Superior temporal gyrus (tissue), 1 donor: Measurements from ENCODE around the gene EVI5L.
"Not testable (repeated sequence)": the region's sequence is repeated elsewhere in the genome, so short reads cannot be mapped to it uniquely, and the experiment has no call there.

ENCODE experiments used
- DNase-seq: peaks from one replicate; pipeline ENCODE4 v3.0.0-alpha.2; 2016; ENCODE audit errors: extremely low spot score

The EVI5L gene

GRCh38 chr19:7871437-7872305 is 41.7 kb downstream of the EVI5L start:
- DNase-seq = peak; percentile 59

DNA sequence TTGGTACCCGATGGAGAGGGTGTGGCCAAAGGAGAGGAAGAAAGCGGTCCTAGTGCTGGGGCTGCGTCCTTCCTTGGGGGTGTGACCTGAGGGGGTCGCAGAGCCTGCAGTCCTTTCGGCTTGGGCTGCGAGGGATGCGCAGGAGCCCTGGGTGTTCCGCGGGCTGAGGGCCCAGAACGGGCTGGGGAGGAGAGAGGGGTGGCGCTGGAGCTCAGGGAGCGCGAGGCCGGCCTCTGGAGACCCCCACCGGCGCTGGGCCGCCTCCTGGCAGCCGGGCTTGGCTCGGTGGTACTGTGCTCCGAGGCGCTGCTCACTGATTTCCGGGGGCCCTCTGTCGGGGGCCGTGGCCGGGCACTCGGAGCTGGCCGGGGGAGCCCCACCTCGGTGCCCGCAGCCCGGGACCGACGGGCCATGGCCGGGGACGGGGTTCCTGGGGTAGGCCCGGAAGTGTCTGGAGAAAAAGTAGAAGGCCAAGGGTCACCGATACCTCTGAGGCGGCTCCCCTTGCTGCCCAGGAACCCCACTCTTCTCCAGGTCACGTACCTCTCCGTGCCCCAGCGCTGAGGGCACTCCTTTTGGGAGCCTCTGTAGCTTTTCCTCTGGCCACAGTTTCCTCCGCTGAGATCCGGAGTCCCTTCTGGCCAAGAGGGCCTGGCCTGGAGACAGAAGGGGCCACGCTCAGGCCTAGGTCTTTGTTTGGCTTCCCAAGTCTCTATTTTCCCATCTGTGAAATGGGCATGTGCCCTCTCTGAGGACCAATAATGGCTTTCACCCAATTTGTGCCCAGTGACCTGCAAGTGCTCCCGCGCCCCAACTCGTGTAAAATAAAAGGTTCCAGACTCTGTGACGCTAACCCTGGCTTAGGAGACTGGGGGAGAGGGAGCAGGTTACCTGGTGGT is 42.5 kb downstream of the EVI5L start:
- DNase-seq = no peak

GRCh38 chr19:7873304-7874075 is 43.5 kb downstream of the EVI5L start:
- DNase-seq = no peak

- peak; percentile 54 for DNase-seq
These were observed 44.3 kb downstream of the EVI5L start, which contains the start of gene PRR36 for GRCh38 chr19:7874076-7874896. TSS of gene PRR36 (minus strand) at chr19:7874390. CDS start at chr19:7873689, 701 bp downstream.

GRCh38 chr19:7874897-7875273 is 44.9 kb downstream of the EVI5L start:
- no peak for DNase-seq

DNA sequence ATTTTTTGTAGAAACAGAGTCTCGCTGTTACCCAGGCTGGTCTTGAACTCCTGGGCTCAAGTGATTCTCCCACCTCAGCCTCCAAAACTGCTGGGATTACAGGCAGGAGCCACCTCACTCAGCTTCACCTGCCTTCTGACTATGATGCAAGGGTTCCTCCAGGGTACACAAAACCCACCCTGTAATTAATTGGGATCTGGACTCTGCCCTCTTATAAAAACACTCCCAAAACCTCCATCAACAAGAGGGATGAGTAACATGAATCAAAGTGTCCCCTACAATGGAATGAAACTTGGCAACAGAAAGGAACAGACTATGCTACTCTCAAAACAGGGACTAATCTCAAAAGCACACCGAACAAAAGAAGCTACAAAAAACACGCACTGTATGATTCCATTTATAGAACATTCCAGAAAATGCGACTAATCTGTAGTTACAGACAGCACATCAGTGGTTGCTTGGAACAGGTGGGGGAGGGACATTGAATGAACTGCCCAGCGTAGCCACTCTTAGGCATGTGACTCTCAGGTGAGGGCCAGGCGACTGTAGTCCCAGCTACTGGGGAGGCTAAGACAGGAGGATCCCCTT is 47.3 kb downstream of the EVI5L start:
- DNase-seq = no peak

DNA sequence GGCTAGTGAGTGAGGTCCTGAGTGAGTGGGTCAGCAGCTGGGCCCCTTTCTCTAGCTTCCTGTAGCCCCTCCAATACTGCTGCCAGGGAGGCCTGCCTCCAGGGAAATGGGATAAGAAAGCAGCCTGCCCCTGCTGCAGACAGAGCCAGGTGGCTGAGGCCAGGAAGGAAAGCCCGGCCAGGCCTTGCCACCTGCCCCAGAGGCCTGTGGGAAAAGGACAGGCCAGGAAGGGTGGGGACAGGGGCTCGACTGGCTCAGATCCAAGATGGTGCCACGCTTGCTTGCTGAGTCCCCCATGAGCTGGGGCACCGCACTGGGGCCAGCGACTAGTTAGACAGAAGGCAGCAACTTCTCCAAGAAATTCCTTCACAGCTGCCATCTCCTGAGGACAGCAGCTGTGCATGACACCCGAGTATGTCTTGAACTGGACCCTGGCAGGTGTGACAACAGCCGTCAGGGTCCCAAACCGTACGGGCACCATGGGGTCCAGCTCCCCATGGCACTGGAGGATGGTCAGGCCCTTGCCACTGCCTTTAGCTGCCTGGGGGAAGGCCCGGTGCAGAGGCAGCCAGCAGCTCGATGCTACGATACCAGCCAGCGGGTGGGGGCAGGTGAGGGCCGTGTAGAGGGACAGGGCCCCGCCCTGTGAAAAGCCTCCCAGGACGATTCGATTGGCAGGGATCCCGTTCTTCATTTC is 49.2 kb downstream of the EVI5L start:
- no peak for DNase-seq

DNA sequence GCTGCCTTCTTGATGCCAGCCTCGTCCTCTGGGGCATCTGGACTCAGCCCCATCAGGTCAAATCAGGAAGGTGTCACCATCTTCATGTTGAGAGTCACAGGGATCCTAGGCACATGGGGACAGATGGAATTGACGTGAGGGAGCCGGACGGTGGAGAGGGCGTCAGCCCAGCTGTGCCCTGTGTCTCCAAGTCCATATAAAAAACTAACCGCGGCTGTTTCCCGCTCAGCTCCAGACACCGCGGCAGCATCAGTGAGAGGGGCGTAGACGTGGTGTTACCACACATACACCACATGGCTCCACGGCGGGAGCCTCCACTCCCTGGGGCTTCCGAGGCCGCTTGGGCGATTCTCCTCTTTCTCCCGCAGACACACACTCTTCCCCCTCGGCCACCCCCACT is 49.8 kb downstream of the EVI5L start:
- DNase-seq = no peak

DNA sequence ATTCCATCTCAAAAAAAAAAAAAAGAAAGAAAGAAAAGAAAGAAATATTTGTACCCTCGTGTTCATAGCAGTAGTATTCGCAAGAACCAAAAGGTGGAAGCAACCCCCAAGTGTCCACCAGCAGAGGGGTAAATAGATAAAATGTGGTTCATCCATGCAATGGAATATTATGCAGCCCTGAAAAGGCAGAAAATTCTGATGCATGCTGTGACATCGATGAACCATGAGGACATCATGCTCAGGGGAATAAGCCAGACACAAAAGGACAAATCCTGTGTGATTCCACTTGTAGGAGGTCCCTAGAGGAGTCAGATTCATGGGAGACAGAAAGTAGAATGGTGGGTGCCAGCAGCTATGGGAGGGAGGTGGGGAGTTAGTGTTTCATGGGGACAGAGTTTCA is 51.9 kb downstream of the EVI5L start:
- DNase-seq = no peak

GRCh38 chr19:7883105-7883504 is 53.1 kb downstream of the EVI5L start:
- DNase-seq = no peak

DNA sequence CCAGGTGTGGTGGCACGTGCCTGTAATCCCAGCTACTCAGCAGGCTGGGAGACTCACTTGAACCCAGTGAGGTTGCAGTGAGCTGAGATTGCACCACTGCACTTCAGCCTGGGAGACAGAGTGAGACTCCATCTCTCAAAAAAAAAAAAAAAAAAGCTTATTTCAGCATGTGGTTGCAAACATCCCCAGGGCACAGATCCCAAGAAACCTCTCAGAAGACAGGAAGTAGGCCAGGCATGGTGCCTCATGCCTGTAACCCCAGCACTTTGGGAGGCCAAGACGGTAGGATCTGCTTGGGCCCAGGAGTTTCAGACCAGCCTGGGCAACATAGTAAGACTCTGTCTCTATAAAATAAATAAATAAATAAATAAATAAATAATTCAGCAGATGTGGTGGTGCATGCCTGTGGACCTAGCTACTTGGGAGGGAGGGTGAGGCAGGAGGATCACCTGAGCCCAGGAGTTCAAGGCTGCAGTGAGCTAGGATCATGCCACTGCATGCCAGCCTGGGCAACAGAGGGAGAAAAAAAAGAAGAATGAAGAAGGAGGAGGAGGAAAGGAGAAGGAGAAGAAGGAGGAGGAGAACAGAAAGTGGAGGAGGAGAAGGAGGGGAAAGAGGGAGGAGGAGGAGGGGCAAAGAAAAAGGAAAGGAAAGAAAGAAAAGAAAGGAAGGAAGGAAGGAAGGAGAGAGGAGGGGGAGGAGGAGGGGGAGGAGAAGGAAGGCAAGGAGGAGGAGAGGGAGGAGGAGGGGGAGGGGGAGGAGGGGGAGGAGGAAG is 54.0 kb downstream of the EVI5L start:
- DNase-seq = no peak

GRCh38 chr19:7885818-7886217 is 55.8 kb downstream of the EVI5L start:
- DNase-seq = no peak

DNA sequence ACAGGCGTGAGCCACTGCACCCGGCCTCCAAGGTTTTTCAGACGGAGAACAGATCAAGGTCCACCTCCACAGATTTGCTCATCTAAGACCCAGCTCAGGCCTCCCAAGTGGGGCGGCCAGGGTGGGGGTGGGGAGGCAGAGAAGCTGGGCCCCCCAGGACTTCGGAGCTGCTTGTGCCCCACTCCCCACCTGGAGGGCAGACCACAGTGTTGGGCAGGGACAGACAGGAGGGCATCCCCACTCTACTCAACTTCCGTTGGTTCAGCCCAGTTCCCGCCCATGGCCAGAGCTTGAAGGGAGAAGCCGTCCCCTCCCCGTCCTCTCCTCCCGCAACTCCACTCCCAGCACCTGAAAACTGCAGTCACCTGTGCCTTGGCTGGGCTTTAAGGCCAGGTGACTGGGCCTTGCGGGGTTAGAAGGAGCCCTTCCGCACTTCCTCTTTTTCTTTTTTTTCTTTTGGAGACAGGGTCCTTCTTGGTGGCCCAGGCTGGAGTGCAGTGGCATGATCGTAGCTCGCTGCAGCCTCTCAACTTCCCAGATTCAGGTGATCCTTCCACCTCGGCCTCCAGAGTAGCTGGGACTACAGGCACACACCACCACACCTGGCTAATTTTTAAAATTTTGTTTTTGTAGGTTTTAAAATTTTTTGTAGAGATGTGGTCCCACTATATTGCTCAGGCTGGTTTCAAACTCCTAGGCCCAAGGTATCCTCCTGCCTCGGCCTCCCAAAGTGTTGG is 57.6 kb downstream of the EVI5L start:
- no peak for DNase-seq

DNA sequence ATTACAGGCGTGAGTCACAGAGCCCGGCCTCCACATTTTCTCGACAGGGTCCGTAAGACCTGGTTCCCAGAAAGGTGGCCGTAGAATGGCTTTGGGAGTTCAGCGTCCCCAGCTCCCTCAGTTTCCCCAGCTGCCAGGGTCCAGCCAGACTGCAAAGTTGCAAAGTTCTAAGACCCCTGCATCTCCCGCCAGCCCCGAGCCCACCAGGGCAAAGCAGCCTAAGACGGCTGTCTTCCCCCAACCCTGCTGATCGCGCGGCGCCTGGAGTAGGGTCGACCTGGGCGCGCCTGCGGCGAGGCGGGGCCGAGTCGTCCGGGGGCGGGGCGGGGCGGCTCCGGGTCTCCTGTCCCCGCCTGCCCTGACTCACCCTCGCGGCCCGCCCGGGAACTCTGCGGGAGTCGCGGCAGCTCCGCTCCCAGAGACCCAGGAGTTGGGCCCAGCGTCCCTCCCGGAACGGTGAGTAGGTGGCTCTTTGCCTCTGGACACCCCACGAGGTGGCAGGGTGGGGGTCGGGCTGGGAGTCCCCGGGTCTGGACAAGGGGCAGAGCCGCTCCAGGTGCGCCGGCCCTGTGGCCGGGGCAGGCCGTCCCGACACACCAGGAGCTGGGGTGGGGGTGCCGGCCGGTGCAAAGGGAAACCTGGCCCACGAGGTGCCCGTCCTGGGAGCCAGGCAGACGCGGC is 58.3 kb downstream of the EVI5L start, which contains the start of gene LRRC8E:
Gene LRRC8E (plus strand): TSS at position 366 of the 681 bp plus-strand sequence. CDS start 7,094 bp downstream, outside the sequence.
- DNase-seq = no peak

DNA sequence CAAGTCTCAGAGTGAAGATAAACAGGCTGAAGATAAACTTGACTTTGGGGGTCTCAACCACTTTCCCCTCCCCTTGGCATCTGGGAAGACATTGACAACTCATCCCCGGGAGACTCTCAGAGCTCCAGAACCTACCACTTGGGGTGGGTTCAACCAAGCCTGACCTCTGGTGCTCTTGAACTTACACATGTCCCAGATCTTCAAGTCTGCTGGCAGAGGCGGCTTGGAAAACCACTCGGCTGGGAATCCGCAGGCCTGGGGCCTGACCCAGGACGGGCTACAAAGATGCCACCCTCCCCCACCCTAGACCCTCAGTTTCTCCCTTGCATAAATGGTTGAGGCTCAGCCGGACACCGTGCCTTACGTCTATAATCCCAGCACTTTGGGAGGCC is 58.8 kb downstream of the EVI5L start:
- no peak for DNase-seq

DNA sequence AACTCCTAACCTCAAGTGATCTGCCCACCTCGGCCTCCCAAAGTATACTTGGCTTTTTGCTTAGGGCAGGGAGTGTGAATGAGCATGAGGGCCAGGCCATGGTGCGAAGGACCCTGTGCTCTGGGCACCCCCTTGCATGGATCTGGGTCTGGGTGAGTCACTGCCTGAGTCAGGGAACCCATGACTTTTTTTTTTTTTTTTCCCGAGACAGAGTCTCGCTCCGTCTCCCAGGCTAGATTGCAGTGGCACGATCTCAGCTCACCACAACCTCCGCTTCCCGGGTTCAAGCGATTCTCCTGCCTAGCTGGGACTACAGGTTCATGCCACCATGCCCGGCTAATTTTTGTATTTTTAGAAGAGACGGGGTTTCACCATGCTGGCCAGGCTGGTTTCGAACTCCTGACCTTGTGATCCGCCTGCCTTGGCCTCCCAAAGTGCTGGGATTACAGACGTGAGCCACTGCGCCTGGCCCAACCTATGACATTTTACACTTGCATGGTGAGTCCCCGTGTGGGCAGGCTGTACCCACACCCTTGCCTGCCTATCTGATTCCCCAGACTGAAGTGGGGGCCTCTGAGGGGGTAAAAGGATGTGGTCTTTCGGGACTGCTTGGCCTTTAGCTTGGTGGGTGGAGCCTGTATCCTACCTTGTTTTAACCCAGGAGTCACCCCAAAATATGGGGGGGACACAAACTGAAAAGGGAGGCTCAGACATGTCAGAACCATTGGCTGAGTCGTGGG is 63.5 kb downstream of the EVI5L start:
- not testable (repeated sequence) for DNase-seq
